GM12878 (cell line): Measurements from ENCODE around the gene ZFR. TPM values are rescaled to one million over a fixed set of nuclear protein-coding genes. Genes with fewer than 3 reads are reported as not detected.

ENCODE experiments used
- ATAC-seq: fragments of 200-7000 bp; cut with Tn5 transposase; 3 replicates; pipeline ENCODE4 v1.9.1; 2020; ENCODE audit warnings: mild to moderate bottlenecking, moderate library complexity
- BruUV-seq: library from RNA; stranded (reverse); fragments of 400-500 nt; replicated peaks from 2 replicates; lab custom pipeline; 2021; lab: Mats Ljungman, UMichigan
- CTCF ChIA-PET: fragments of 300-600 bp; sonication (Branson Sonifier 250); formaldehyde crosslinking; extraction: SDS; loops from one replicate; lab custom pipeline; 2021; ENCODE audit warnings: inconsistent platforms; lab: Yijun Ruan, JAX
- POLR2A ChIA-PET: fragments of 350-600 bp; formaldehyde crosslinking; extraction: SDS; loops from one replicate; lab custom pipeline; 2021; ENCODE audit warnings: inconsistent platforms; lab: Charles Lee
- RAD21 ChIA-PET: fragments of 300-600 bp; sonication (Branson Sonifier 250); formaldehyde crosslinking; loops from one replicate; lab custom pipeline; 2023; ENCODE audit warnings: antibody characterized with exemption; ENCODE audit not compliant: unreplicated experiment; lab: Charles Lee
- SMC1A ChIA-PET: fragments of 300-600 bp; sonication (Branson Sonifier 250); formaldehyde crosslinking; loops from one replicate; lab custom pipeline; 2023; ENCODE audit not compliant: unreplicated experiment, uncharacterized antibody; lab: Charles Lee
- DNase-seq: peaks from one replicate; pipeline ENCODE4 v3.0.0-alpha.2; 2011; ENCODE audit warnings: low read depth, low spot score
- FAIRE-seq: peaks from 3 replicates; lab custom pipeline; 2011; peaks lifted over from hg19 to GRCh38; lab: Jason Lieb, UNC
- H2AFZ ChIP-seq: 2 replicates; pipeline ENCODE4 v1.6.0; 2011; ENCODE audit warnings: low read depth, low read length, control low read depth; ENCODE audit not compliant: control insufficient read depth
- H3K27ac ChIP-seq: 2 replicates; pipeline ENCODE4 v1.5.1; 2011; ENCODE audit warnings: control low read depth; ENCODE audit not compliant: control insufficient read depth, insufficient read depth
- H3K27me3 ChIP-seq, 2 experiments: replicated peaks in 1 of 2; 2 replicates each; pipeline versions ENCODE4 v1.6.0 to v1.6.1; 2011; ENCODE audit warnings: low read length in 1 of 2; ENCODE audit not compliant: control insufficient read depth in 2 of 2, insufficient read depth in 2 of 2
- H3K36me3 ChIP-seq, 2 experiments: 2 replicates each; pipeline ENCODE4 v1.5.1; 2011; ENCODE audit warnings: low read length in 1 of 2; ENCODE audit not compliant: control insufficient read depth in 2 of 2, insufficient read depth in 2 of 2
- H3K4me1 ChIP-seq: 2 replicates; pipeline ENCODE4 v1.6.1; 2011; ENCODE audit warnings: mild to moderate bottlenecking, low read length, moderate library complexity, mixed read lengths; ENCODE audit not compliant: control insufficient read depth, insufficient read depth
- H3K4me2 ChIP-seq: 2 replicates; pipeline ENCODE4 v1.6.0; 2011; ENCODE audit warnings: control low read depth; ENCODE audit not compliant: control insufficient read depth, insufficient read depth
- H3K4me3 ChIP-seq: fragments of 200-600 bp; sonication (generic); 2 replicates; pipeline ENCODE4 v1.5.1; 2016
- H3K79me2 ChIP-seq: 2 replicates; pipeline ENCODE4 v1.6.0; 2011; ENCODE audit warnings: low read length; ENCODE audit not compliant: control insufficient read depth, insufficient read depth
- H3K9ac ChIP-seq: 2 replicates; pipeline ENCODE4 v1.8.0; 2011; ENCODE audit warnings: low read length, control low read depth, mixed read lengths; ENCODE audit not compliant: control insufficient read depth, insufficient read depth
- H3K9me3 ChIP-seq: replicated peaks from 3 replicates; pipeline ENCODE4 v1.5.1; 2011; ENCODE audit warnings: mild to moderate bottlenecking, low read length; ENCODE audit not compliant: control insufficient read depth, insufficient read depth
- H4K20me1 ChIP-seq: 2 replicates; pipeline ENCODE4 v1.6.0; 2011; ENCODE audit not compliant: control insufficient read depth, insufficient read depth
- CBFB ChIP-seq: IDR thresholded peaks from 2 replicates; pipeline ENCODE4 v1.6.1; 2016; ENCODE audit warnings: antibody characterized with exemption, low read depth
- FOXK2 ChIP-seq: fragments of 450-650 bp; IDR thresholded peaks from 2 replicates; pipeline ENCODE4 v1.6.1; 2017; ENCODE audit warnings: mild to moderate bottlenecking, moderate library complexity
- RELA ChIP-seq: fragments of 450-650 bp; IDR thresholded peaks from 2 replicates; pipeline ENCODE4 v1.8.0; 2014; ENCODE audit warnings: borderline replicate concordance; ENCODE audit not compliant: partially characterized antibody
- ZNF207 ChIP-seq: fragments of 450-650 bp; IDR thresholded peaks from 2 replicates; pipeline ENCODE4 v1.6.1; 2014; ENCODE audit warnings: antibody characterized with exemption, mild to moderate bottlenecking, borderline replicate concordance
- WGBS: methylation state at CpG from one replicate; pipeline ENCODE4 v1.1.6; 2016; ENCODE audit warnings: low lambda C conversion rate; ENCODE audit not compliant: insufficient replicate concordance, insufficient coverage; ENCODE audit errors: missing lambda C conversion rate; 5-methylcytosine and 5-hydroxymethylcytosine counted together
- in situ Hi-C: fragments of 300-500 bp; cut with MboI; formaldehyde crosslinking; loops from 9 replicates; pipeline ENCODE4 v1.14.3; 2018; ENCODE audit warnings: mixed read lengths
- intact Hi-C: fragments of 100-400 bp; cut with micrococcal nuclease; formaldehyde crosslinking; loops from one replicate; pipeline ENCODE4 v1.14.2; 2022; ENCODE audit not compliant: unreplicated experiment
- polyA plus RNA-seq, 11 experiments: library from polyadenylated mRNA; depleted of rRNA in 4 of 11; unstranded in 6 of 11; stranded (reverse) in 5 of 11; fragments of >200 nt; fragmentation: Nextera tagmentation in 4 of 11; fragmentation: Illumina TruSeq in 1 of 11; extraction: Ambion mirVana in 4 of 11; extraction: Trizol in 1 of 11; gene quantifications; 1 replicate in 1 of 11; 2 replicates in 10 of 11; pipeline versions ENCODE4 v1.2.1 to v1.2.3, GENCODE V29; 2011 to 2016; ENCODE audit warnings: inconsistent platforms in 2 of 11, missing spikeins in 2 of 11, low read depth in 1 of 11
- total RNA-seq, 4 experiments: library from RNA; depleted of rRNA in 3 of 4; stranded (reverse); fragments of >200 nt in 3 of 4; fragmentation: Illumina TruSeq in 1 of 4; extraction: Trizol in 1 of 4; gene quantifications; 2 replicates each; pipeline versions ENCODE4 v1.2.1 to v1.2.3, GENCODE V29; 2013 to 2021
- TF ChIP-seq, protein P1 (sequence below): fragments of 450-650 bp; IDR thresholded peaks from 2 replicates; pipeline ENCODE4 v1.6.1; 2017; ENCODE audit warnings: mild to moderate bottlenecking, low read depth, inconsistent platforms; ENCODE audit not compliant: poor library complexity, severe bottlenecking
- TF ChIP-seq, protein P2 (sequence below): IDR thresholded peaks from 2 replicates; pipeline ENCODE4 v1.6.1; 2011; ENCODE audit warnings: low read depth, low read length, improper control_type of control experiment, borderline replicate concordance
- TF ChIP-seq, protein P3 (sequence below): fragments of 450-650 bp; IDR thresholded peaks from 2 replicates; pipeline ENCODE4 v1.6.1; 2017; ENCODE audit warnings: mild to moderate bottlenecking

Gene ZFR
- total and polyA plus RNA-seq, 10 of the 15 experiments (the other 5 are each of a cell fraction or from before 2014, with no cell fraction given), result 33.7 to 90.6 (median 72.9) TPM

DNA sequence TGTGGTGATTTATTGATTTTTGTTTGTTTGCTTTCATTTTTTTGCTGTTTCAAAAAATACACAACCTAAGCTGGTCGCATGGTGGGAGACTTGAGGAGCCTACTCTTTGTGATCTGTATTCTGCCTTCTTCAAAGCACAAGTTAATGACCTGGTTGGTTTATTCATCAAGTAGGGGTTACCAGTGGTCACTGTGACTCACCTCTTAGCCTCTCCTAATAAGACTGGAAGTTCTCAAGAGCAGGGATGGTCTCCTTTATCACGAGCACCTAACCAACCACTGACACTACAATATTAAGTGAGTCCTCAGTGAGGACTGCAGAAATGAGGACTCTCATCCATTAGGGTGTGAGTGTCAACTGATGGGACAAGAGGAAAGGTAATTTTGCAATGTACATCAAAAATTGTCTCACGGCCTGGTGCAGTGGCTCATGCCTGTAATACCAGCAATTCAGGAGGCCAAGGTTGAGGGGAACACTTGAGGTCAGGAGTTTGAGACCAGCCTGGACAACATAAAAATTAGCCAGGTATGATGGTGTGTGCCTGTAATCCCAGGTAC is 118.2 kb downstream of the ZFR start (continued):
- TF ChIP-seq ZNF207, result no peak

DNA sequence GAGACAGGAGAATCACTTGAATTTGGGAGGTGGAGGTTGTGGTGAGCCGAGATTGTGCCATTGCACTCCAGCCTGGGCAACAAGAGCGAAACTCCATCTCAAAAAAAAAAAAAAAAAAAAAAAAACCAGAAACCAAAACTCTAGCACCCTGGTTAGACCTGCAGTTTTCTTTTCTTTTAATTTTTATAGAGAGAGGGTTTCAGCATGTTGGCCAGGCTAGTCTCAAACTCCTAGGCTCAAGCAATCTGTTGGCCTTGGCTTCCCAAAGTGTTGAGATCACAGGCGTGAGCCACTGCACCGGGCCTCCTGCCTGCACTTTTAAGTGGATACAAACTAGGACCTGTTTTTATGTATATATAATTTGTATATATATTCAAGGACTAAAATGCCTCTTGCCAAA is 118.9 kb downstream of the ZFR start:
- Histone ChIP-seq H4K20me1 (no peaks in the 10 kb centered on the region), H3K27me3 (no peaks in the 10 kb centered on the region), H3K4me2 (no peak overlapping the region), H3K4me1 (peaks cover 7% of the 10 kb centered on the region; the same call in 1 of the 2 replicates), H2AFZ (no peak overlapping the region), H3K9ac (no peak overlapping the region), H3K27ac (no peak overlapping the region), H3K36me3 (no peaks in the 10 kb centered on the region), H3K79me2 (no peaks in the 10 kb centered on the region), H3K9me3 (peaks cover 9% of the 10 kb centered on the region; the same call in 2 of the 3 replicates), H3K4me3 (no peak overlapping the region)
- CTCF ChIA-PET, result interaction anchor here (0.6 to 10.9 kb wide), 4 partner anchors 42 to 1626 kb away, joined by 3 to 339 read pairs (median 3); no protein-coding TSS in a partner anchor
- TF ChIP-seq, protein P1, sequence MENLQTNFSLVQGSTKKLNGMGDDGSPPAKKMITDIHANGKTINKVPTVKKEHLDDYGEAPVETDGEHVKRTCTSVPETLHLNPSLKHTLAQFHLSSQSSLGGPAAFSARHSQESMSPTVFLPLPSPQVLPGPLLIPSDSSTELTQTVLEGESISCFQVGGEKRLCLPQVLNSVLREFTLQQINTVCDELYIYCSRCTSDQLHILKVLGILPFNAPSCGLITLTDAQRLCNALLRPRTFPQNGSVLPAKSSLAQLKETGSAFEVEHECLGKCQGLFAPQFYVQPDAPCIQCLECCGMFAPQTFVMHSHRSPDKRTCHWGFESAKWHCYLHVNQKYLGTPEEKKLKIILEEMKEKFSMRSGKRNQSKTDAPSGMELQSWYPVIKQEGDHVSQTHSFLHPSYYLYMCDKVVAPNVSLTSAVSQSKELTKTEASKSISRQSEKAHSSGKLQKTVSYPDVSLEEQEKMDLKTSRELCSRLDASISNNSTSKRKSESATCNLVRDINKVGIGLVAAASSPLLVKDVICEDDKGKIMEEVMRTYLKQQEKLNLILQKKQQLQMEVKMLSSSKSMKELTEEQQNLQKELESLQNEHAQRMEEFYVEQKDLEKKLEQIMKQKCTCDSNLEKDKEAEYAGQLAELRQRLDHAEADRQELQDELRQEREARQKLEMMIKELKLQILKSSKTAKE, result no peak
- TF ChIP-seq RELA (no peak), CBFB (no peak), FOXK2 (no peak)
- TF ChIP-seq, protein P2, sequence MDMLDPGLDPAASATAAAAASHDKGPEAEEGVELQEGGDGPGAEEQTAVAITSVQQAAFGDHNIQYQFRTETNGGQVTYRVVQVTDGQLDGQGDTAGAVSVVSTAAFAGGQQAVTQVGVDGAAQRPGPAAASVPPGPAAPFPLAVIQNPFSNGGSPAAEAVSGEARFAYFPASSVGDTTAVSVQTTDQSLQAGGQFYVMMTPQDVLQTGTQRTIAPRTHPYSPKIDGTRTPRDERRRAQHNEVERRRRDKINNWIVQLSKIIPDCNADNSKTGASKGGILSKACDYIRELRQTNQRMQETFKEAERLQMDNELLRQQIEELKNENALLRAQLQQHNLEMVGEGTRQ, result no peak
- TF ChIP-seq, protein P3, sequence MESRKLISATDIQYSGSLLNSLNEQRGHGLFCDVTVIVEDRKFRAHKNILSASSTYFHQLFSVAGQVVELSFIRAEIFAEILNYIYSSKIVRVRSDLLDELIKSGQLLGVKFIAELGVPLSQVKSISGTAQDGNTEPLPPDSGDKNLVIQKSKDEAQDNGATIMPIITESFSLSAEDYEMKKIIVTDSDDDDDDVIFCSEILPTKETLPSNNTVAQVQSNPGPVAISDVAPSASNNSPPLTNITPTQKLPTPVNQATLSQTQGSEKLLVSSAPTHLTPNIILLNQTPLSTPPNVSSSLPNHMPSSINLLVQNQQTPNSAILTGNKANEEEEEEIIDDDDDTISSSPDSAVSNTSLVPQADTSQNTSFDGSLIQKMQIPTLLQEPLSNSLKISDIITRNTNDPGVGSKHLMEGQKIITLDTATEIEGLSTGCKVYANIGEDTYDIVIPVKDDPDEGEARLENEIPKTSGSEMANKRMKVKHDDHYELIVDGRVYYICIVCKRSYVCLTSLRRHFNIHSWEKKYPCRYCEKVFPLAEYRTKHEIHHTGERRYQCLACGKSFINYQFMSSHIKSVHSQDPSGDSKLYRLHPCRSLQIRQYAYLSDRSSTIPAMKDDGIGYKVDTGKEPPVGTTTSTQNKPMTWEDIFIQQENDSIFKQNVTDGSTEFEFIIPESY, result no peak
- 92% methylated on average over 4 of the region's 4 CpGs for WGBS
- DNase-seq (no peak), ATAC-seq (peak; percentile 15), FAIRE-seq (no peak)
- BruUV-seq, result no TSS peak
- SMC1A ChIA-PET, result interaction anchor here (1.0 to 2.1 kb wide), 4 partner anchors 29 to 93 kb away, joined by 3 to 11 read pairs (median 6); no protein-coding TSS in a partner anchor
- intact Hi-C loops, result loop anchor here (5.0 kb wide), 4 partner anchors 43 to 498 kb away; partner anchors contain the start of gene GOLPH3
- RAD21 ChIA-PET, result interaction anchor here (1.7 kb wide), 1 partner anchor 93 kb away, joined by 11 read pairs; no protein-coding TSS in a partner anchor
- in situ Hi-C loops, result loop anchor here (5.0 kb wide), 1 partner anchor 98 kb away; no protein-coding TSS in a partner anchor
- POLR2A ChIA-PET, result no interaction called here
